GM18870 (cell line): ENCODE results near the gene GREB1.
"Not testable (repeated sequence)": the region's sequence is repeated elsewhere in the genome, so short reads cannot be mapped to it uniquely, and the experiment has no call there.

ENCODE experiments used
- ATAC-seq: cut with Tn5 transposase; IDR thresholded peaks from one replicate; pipeline ENCODE4 v1.9.1; 2021; ENCODE audit warnings: moderate library complexity; ENCODE audit not compliant: unreplicated experiment

GREB1 gene

DNA sequence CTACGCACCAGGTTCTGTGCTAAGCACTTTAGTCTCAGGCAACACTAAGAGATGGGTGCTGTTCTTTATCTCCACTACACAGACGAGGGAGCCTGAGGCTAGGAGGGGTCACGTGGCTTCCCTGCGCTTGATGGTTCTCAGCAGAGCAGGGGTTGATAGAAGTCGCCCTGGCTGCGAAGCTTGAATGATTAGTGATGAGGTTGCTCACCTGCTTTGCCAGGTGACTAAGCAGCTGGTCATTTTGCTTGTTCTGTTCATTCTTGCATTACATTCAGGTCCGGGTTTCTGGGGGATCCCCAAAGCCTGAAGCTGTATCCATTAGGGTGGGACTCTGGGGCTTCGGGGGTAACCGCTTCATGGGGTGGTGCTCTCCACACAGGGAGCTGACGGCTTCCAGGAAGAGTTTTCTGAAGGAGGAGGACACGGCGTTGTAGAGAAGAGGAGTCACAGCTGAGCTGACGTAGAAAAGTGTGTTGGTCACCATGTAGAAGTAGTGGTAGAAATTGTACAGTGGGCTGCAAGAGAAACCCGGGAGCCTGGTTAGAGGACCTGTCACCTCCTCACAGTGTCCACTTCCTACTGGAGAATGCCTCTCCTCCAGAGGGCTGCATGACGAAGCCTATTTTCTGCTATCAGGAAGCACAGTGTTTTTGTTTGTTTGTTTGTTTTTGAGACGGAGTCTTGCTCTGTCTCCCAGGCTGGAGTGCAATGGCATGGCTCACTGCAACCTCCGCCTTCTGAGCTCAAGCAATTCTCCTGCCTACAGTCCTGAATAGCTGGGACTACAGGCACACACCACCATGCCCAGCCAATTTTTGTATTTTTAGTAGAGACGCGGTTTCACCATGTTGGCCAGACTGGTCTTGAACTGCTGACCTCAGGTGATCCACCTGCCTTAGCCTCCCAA lies 124.6 kb downstream of the GREB1 start:
- ATAC-seq: no peak

DNA sequence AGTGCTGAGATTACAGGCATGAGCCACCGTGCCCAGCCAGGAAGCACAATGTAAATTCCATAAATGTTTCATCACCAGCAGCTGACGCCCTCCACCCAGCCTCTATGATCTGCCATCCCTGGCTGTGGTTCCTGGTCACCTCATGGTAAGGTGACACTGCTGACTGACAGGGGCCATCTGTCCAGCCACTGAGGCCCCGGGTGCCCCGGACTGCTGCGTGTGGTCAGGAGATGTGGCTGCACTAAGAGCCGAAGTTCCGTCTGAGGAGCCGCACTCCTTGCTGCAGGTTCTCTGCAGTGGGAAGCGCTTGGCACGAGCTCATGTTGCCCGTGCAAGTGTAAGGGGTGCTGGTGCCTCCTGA lies 125.2 kb downstream of the GREB1 start:
- no peak for ATAC-seq

DNA sequence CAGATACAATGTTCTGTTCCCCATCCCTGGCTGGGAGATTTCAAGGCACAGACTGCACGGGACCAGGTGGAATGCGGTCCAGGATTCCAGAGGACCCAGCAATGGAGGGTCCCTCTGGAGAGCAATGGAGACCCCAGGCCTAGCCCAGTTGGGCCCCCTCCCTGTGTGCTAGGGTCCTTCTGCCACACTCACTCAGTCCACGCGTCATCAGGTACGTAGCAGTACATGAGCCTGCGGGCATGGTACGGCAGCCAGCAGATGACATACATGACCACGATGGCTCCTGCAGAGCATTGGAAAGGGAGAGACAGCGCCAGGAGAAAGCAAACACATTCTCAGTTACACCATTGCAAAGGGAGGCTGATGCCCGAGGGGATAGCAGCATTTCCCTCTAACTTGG lies 126.0 kb downstream of the GREB1 start:
- no peak for ATAC-seq

DNA sequence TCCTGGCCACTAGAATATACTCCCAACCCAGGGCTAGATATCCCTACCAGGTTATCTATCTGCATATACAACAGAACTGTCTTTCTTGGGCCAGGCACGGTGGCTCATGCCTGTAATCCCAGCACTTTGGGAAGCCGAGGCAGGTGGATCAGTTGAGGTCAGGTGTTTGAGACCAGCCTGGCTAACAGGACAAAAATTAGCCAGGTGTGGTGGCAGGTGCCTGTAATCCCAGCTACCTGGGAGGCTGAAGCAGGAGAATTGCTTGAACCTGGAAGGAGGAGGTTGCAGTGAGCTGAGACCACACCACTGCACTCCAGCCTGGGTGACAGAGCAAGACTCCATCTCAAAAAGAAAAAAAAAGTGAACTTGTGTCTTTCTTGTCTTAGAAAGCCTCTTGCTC lies 126.6 kb downstream of the GREB1 start:
- not testable (repeated sequence) for ATAC-seq

DNA sequence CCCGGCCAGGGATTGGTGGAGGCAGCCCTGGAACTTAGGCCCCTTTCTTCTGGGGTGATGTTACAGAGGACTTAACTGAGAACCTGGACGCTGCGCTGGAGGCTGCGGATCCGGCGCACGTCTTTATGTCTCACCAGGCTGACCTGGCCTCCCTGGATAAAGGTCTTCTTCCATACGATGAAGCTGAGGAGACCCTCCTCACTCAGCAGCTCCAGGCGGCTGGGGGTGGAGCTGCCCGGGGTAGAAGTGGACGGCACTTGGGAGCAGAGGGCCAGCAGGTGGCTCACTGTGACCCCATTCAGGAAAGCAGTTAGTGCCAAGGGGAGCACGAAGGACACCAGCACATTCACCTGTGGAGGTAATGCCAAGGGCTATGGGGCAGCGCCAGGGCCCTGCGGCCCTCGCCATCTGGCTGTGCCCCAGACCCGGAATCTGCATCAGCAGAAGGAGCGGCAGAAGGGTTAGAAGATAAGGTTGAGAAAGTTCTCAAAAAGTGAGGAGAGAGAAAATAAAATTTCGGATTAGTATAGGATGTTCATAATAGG lies 128.1 kb downstream of the GREB1 start:
- ATAC-seq: no peak

DNA sequence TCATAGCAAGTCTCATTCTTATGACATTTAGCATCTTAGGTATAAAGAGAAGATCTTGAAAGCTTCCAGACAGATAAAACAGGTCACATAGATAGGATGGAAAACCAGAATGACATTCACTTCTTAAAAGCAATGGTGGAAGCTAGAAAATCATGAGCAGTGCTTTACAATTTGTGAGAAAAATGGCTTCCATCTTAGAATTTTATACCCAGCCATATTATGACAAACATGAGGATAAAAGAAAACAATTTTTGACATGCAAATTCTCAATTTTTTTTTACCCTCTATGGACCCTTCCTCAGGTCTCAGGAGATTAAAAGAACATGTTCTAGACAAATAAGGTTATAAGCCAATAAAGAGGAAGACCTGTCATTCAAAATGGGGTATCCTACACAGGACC lies 129.0 kb downstream of the GREB1 start:
- ATAC-seq: no peak

DNA sequence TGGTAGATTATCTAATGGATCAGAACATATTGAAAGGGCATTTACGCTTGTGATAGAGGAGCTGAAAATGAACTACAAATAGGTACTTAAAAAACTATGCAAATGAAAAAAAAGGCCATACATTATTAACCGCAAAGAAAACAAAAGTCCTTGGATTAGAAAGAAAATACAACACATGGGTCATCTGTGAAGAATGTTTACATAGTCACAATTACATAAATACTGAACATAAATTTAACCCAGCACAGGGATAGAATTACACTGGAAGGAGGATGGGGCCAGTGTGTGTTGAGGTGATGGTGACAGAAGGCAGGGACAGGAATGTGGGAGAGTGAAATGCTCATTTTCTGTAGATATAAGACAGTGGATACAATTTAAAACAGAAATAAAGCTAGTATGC lies 129.6 kb downstream of the GREB1 start:
- no peak for ATAC-seq

DNA sequence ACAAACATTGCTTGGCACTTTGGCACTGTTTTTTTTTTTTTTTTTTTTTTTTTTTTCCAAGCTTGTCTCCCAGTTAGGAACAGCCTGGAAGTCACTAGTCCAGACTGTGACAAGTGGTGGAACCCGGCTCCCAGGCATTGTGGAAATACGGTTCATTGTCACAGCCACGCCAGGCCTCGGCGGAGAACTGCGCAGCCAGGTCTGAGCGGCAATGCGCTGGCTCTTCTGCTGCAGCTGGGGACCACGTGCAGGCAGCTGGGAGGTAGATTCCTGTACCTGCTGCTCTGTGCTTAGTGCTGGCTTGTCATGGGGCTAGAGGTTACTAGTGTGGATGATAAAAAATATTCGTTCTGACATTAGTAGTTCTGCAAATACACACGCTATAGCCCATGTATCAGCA lies 131.2 kb downstream of the GREB1 start:
- no peak for ATAC-seq

DNA sequence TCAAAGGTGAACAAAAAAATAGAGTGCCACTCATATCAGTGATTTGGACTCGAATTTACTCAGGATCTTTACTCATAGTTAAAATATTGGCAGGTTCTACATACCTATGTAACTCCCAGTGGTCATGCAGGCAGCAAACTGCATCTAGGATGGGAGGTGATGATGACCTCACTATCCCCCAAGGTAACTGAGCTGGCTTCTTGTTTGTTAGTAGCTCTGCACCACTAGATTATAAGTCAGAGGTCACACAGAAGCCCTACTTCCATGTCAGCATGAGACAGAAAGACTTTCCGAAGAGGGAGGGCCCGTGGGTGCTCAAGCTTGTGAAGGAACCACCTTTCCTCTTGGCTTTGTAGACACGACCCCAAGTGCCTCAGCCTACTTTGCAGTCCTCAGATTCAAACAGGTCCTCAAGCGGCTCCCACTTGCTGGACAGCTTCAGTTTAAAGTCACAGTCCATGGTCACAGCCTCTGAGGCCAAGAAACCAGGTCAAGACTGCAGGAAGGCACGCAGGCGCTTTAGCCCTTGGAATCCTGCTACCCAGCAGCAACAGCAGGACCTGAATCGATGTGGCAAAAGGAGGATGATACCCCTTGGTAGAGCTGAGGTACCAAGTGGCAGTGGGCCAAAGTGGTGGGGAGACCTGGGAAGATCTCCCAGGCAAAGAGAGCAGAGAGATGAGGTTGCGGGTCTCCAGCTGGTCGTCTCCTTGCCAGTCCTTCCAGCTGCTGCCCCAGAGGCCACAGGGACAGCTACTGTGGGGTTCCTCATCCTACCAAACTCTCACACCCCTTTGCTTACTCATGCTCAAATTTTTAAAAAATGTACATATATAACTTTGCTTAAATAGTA lies 131.9 kb downstream of the GREB1 start:
- no peak for ATAC-seq

DNA sequence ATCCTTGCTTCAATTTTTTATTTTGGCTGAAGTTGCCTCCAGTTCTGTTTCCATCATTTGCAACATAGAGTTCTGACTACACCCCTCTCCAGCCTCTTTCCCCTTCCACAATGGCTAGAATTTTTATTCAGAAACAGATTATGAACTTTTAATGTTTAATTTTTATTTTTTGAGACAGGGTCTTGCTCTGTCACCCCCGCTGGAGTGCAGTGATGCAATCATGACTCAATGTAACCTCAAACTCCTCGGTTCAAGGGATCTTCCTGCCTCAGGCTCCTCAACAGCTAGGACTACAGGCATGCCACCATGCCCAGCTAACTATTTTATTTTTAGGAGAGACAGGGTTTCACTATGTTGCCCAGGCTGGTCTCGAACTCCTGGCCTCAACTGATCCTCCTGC lies 133.3 kb downstream of the GREB1 start:
- no peak for ATAC-seq

DNA sequence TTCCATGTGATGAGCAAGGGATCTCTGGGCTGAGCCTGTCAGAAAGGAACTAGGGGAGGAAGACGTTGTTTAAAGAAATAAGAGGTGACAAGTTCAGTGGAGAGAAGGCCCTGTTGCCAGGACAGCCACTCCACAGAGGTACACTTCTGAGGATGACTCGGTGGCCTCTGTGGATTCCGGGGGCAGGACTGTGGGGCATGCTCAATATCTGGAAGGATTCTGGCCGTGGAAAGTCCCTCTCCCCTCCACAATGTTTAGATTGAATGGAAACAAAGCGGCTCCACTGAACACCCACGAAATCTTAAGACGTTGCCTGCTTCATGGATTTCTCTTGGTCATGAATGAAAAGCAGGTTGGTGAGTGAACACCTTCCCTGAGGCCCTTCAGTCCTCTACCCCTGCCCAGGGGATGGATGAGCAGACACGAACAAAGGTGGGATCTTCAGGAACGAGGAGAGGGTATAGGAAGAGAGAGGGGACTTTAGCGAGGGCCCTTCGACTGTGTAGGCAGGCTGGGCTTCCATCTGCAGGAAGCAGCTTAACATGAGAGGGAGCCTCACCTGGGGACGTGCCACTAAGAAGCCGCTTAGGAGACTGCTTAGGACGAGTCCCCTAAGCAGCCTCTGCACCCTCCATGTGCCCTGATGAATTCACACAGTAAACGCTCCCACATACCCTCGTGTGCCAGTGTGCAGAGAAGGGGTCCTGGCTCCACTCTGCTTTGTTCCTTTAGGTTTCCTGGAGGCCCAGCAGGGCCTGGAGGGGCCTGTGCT lies 134.2 kb downstream of the GREB1 start:
- ATAC-seq: no peak

DNA sequence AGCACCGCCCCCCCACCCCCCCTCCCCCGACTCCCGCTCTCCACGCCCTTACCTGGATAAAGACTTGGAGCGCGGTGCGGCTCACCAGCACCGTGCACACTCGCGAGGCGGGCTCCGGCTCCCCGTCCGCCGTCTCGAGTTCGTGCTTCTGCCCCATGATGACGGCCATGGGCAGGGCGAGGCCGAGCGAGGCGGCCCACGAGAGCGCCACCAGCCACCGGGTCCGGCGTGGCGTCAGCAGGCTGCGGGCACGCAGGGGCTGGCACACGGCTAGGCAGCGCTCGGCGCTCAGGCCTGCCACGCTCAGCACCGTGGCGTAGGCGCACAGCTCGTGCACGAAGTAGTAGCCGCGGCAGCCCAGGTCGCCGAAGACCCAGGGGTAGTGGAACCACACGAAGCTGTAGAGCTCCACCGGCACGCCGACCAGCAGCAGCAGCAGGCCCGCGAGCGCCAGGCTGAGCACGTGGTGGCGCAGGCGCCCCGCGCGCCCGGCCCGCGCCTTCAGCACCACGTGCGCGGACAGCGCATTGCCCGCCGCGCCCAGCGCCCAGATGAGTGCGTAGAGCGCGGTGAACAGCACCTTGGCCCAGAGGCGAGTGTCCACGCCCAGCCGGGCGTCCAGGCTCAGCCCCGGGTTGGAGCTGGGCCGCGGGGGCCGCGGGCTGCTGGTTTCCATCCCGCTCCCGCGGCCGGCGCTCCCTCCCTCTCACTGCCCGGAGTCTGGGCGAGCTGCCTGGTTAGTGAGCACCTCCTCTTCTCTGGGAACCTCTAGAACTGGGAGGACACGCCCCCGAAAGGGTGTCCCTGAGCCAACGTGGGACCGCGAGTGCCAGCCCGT lies 135.8 kb downstream of the GREB1 start, which contains the start of gene NTSR2:
Gene NTSR2 (minus strand): TSS at position 742 of the 838 bp plus-strand sequence. CDS start 66 bp downstream, at position 676.
- no peak for ATAC-seq

DNA sequence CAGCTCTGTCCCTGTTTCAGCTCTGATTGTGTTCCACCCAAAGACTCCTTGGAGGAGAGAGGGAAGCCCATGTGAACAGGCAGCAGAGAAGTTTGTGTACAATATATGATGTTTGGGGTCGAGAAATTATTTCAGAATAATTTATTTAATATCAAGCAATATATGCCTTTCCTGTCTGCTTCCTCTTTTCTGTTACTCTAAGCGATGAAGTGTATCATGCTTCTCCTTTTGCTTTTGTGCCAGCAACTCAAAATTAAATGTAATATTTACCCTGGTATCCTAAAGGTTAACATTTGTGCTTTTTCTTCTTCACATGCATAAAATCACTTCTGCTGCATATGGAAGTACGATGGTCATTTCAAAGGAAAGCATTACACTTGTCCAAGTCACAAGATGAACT lies 138.6 kb downstream of the GREB1 start:
- no peak for ATAC-seq

DNA sequence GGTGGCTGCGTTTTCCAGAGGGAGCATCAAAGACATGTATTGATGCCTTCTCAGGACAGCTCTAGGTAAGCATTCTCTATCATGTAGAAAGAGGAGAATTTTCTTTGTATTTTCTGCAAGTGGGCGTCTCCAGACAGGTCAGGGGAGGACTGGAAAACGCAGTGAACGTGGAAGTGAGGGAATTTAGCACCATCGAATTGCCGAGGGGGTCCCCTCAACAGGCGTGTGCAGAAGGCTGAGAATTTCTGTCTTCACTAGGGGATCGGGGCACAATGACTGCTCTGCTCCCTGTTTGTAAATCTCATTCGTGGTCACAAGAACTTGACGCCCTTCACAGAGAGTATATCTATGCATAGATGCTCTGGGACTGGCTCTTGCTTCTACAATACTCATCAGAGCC lies 141.1 kb downstream of the GREB1 start:
- ATAC-seq: no peak

DNA sequence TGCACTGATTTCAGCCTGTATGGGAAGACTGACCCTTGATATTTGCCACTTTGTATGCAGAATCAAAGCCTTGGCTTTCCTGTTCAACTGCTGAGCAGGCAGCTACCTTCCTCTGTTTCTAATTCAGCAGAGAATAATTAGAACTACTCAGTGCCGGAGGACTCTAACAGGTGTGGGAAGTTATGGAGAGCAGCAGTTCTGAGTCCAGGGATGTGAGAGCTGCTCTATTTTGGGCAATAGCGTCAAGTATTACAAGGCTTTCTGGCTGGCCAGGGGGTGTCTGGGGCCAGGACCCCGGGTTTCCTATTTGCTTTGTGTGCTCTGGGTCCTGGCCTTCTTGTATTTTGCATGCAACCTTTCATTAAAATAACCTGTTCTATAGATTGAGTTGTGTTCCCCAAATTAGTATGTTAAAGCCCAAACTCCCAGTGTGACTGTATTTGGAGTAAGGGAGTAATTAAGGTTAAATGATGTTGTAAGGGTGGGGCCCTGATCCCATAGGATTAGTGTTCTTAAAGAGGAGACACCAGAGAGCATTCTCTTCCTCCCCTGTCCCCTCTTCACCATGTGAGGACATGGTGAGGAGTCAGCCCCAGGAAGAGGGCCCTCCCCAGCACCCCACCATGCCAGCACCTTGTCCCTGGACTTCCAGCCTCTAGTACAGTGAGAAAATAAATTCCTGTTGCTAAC lies 141.7 kb downstream of the GREB1 start:
- no peak for ATAC-seq

DNA sequence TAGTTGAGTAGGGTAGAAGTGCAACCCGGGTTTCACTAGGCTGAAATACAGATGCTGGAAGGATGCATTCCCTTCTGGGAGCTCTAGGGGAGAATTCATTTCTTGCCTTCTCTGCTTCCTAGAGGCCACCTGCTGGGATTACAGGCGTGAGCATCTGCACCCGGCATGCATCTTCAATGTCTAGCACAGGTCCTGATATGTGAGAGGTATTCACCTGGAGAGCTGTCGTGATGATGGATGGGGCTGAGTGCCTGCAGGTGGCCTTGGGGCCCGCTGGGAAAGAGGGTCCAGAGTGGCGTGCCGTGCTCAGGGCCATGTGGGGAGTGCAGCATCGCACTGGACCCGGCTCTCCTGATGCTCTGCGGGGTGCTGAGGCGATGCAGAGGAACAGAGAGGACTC lies 142.8 kb downstream of the GREB1 start:
- ATAC-seq: no peak

DNA sequence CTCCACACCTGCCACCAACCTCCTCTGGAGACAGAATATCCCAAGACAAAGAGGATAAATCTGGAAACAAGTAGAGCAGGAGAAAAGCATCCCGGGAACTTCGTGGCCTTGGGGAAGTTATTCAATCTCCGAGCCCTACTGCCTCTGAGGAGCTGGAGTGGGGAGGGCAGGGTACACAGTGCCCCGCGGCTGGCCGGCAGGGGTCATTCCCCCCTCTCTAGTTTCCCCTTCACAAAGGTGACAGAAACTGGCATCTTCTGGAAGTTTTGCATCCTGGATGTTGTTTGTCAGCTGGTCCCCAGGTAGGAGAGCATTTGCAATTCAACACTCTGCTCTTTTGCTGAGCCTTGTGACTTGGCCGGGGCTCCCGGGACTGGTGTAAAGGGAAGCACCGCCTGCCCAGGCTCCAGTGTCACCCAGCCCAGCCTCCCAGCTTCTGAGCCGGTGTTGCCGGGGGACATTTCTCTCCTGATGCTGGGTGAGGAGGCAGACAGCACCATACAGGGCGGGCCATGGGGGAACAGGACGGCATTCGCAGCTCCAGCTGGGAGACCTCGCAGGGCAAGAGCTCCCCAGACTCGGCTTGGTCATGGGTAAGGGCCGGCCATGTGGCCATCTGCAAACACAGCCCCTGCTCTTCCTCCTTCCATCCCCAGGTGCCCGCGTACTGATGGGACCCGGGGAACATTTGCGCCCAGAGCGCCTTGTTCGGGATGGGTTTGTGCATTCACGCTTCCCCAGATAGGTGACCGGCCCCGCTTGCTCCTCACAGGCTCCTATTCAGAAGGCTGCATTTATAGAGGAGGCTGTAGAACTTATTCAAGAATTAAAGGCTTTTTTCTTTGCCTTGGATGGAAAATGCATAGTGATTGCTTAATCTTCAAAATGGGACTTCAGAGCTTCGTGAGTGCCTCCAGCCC lies 143.6 kb downstream of the GREB1 start:
- no peak for ATAC-seq

DNA sequence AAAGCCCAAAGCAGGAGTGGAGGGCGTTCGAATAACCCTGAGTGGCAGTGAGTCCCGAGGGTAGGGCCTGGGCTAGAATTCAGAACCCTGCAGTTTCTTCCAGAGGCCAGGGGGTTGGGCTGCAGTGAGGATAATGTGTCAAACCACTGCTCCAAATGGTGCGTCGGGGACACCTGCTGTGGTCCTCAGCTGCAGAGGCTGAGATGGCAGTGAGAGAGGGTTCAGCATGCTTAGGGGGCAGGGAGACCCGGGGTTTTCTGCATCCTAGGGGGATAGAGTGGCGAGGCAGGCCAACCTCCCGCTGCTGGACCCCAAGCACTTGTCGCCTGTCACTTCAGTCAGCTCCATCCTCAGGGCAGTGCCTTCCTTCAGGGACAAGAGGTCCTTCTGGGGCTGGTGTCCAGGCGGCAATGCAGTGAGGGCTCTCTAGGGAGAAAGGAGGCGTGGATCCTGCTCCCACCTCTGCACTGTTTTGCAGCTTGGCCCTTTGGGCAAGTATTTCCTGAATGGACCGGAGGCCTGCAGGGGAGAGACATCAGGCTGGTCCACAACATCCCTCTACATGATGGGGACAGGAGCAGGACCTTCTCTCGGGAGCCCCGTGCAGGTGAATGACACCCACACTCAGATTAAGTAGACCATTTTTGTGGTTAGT lies 144.6 kb downstream of the GREB1 start:
- ATAC-seq: no peak
